Neural cell (in vitro differentiated cells): Measurements from ENCODE around the gene COL23A1. TPM values are rescaled to one million over a fixed set of nuclear protein-coding genes. Genes with fewer than 3 reads are reported as not detected.
A peak's percentile ranks its signal among the peaks of the same experiment; 100 is the strongest.

Experiments used
- H2AFZ ChIP-seq: fragments of 200-600, 300-800 bp; sonication (generic), shearing (Covaris generic); 2 replicates; pipeline ENCODE4 v1.6.0; 2014; ENCODE audit warnings: low read depth, mild to moderate bottlenecking, antibody characterized with exemption, low read length, moderate library complexity
- H3F3A ChIP-seq: fragments of 200-600 bp; shearing (Covaris generic); 2 replicates; pipeline ENCODE4 v1.6.1; 2016; ENCODE audit warnings: mild to moderate bottlenecking, moderate library complexity, mixed read lengths, antibody characterized with exemption, low read length; ENCODE audit not compliant: insufficient read depth, poor library complexity, severe bottlenecking
- H3K27ac ChIP-seq: fragments of 200-600, 300-800 bp; sonication (generic), shearing (Covaris generic); 2 replicates; pipeline ENCODE4 v1.5.1; 2014; ENCODE audit warnings: mild to moderate bottlenecking, low read length, moderate library complexity
- H3K27me3 ChIP-seq: fragments of 300-800, 200-600 bp; sonication (generic), shearing (Covaris generic); 2 replicates; pipeline ENCODE4 v1.6.0; 2014; ENCODE audit warnings: mild to moderate bottlenecking, low read depth, low read length, moderate library complexity; ENCODE audit not compliant: insufficient read depth
- H3K36me3 ChIP-seq: fragments of 300-800, 200-600 bp; sonication (generic), shearing (Covaris generic); 2 replicates; pipeline ENCODE4 v1.5.1; 2014; ENCODE audit warnings: mild to moderate bottlenecking, antibody characterized with exemption, low read length, moderate library complexity; ENCODE audit not compliant: insufficient read depth
- H3K4me2 ChIP-seq: fragments of 300-800, 200-600 bp; sonication (generic), shearing (Covaris generic); 2 replicates; pipeline ENCODE4 v1.6.0; 2014; ENCODE audit warnings: mild to moderate bottlenecking, low read length
- H3K4me3 ChIP-seq: fragments of 300-800, 200-600 bp; sonication (generic), shearing (Covaris generic); 2 replicates; pipeline ENCODE4 v1.5.1; 2014; ENCODE audit warnings: mild to moderate bottlenecking, low read length, moderate library complexity
- H3K79me2 ChIP-seq: fragments of 200-600 bp; shearing (Covaris generic); replicated peaks from 2 replicates; pipeline ENCODE4 v1.6.0; 2014; ENCODE audit warnings: mild to moderate bottlenecking, low read length, moderate library complexity; ENCODE audit not compliant: insufficient read depth
- H3K9ac ChIP-seq: fragments of 300-800, 200-600 bp; sonication (generic), shearing (Covaris generic); 2 replicates; pipeline ENCODE4 v1.6.1; 2016; ENCODE audit warnings: mild to moderate bottlenecking, low read length, mixed read lengths
- H3K9me2 ChIP-seq: fragments of 200-600 bp; shearing (Covaris generic); 2 replicates; pipeline ENCODE4 v1.6.1; 2016; ENCODE audit warnings: mild to moderate bottlenecking, low read length, mixed read lengths; ENCODE audit not compliant: insufficient read depth
- H3K9me3 ChIP-seq: fragments of 200-600, 300-800 bp; sonication (generic), shearing (Covaris generic); 2 replicates; pipeline ENCODE4 v1.6.1; 2016; ENCODE audit warnings: mild to moderate bottlenecking, mixed run types, low read length, moderate library complexity, mixed read lengths
- H4K20me1 ChIP-seq: fragments of 200-600 bp; shearing (Covaris generic); 2 replicates; pipeline ENCODE4 v1.6.1; 2016; ENCODE audit warnings: mild to moderate bottlenecking, mixed run types; ENCODE audit not compliant: insufficient read depth
- EP300 ChIP-seq: fragments of 450-650 bp; conservative IDR thresholded peaks from 2 replicates; pipeline ENCODE4 v1.6.1; 2014; ENCODE audit warnings: antibody characterized with exemption, mild to moderate bottlenecking, moderate library complexity; ENCODE audit not compliant: poor library complexity, severe bottlenecking
- EZH2 ChIP-seq: fragments of 200-600, 300-800 bp; shearing (Covaris generic), sonication (generic); IDR thresholded peaks from 2 replicates; pipeline ENCODE4 v1.6.1; 2014; ENCODE audit warnings: antibody characterized with exemption, low read length, borderline replicate concordance, mild to moderate bottlenecking; ENCODE audit not compliant: insufficient read depth, poor library complexity, severe bottlenecking
- MXI1 ChIP-seq: fragments of 450-650 bp; conservative IDR thresholded peaks from 2 replicates; pipeline ENCODE4 v1.6.1; 2014; ENCODE audit warnings: antibody characterized with exemption, mild to moderate bottlenecking; ENCODE audit not compliant: poor library complexity, severe bottlenecking
- POLR2AphosphoS5 ChIP-seq: IDR thresholded peaks from 2 replicates; pipeline ENCODE4 v1.6.1; 2012
- RAD21 ChIP-seq: fragments of 450-650 bp; conservative IDR thresholded peaks from 2 replicates; pipeline ENCODE4 v1.6.1; 2014; ENCODE audit warnings: antibody characterized with exemption, mild to moderate bottlenecking, moderate library complexity
- REST ChIP-seq: IDR thresholded peaks from 2 replicates; pipeline ENCODE4 v1.6.1; 2012; ENCODE audit warnings: borderline replicate concordance
- SMC3 ChIP-seq: fragments of 450-650 bp; conservative IDR thresholded peaks from 2 replicates; pipeline ENCODE4 v1.6.1; 2014; ENCODE audit warnings: antibody characterized with exemption, mild to moderate bottlenecking, moderate library complexity; ENCODE audit not compliant: poor library complexity
- TAF1 ChIP-seq: IDR thresholded peaks from 2 replicates; pipeline ENCODE4 v1.6.1; 2012; ENCODE audit warnings: low read depth
- polyA plus RNA-seq: library from polyadenylated mRNA; depleted of rRNA; stranded (reverse); fragments of >200 nt; gene quantifications from 2 replicates; pipeline ENCODE4 v1.2.3, GENCODE V29; 2014
- TF ChIP-seq, protein P1 (sequence below): fragments of 450-650 bp; IDR thresholded peaks from 2 replicates; pipeline ENCODE4 v1.5.1; 2014; ENCODE audit warnings: antibody characterized with exemption, mild to moderate bottlenecking, moderate library complexity; ENCODE audit not compliant: poor library complexity, severe bottlenecking

The COL23A1 gene
- polyA plus RNA-seq, 1 donor from 2014 or later, result not detected

DNA sequence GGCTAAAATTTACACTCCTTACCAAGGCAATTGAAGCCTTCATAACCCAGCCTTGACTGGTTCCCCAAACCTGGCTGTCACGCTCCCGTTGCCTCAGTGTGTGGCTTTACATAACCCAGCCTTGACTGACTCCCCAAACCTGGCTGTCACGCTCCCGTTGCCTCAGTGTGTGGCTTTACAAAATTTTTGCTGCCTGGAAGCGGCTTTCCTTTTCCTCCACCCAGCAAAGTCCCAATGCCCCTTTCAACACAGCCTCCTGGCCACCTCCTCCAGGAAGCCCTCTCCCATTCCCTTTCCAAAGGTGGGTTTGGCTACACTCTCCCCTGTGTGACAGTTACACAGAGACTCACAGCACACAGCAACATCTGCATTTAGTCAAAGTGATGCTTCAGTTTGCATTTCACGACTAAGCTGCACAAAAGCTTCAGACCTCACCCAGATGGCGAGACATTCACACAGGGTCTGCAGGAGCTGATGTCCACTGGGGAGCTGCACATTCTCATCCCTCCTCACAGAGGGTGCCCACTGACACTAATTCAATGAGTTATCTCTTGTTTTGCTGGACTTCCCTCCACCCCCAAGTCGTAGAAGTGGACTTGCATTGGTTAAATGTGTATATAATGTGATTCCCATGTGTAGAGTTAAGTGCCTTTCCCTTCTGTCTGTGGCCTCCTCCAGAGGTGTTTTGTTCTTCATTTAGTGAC lies 201.0 kb downstream of the COL23A1 start:
- H3K4me3 ChIP-seq, result no peak overlapping the region
- H3K27ac ChIP-seq, result peak overlapping the region; percentile 12
- no peak for TF ChIP-seq RAD21
- no peak for TF ChIP-seq POLR2AphosphoS5
- no peak for TF ChIP-seq REST
- no peak for TF ChIP-seq EP300
- TF ChIP-seq EZH2, result no peak
- TF ChIP-seq MXI1, result no peak
- TF ChIP-seq, protein P1, sequence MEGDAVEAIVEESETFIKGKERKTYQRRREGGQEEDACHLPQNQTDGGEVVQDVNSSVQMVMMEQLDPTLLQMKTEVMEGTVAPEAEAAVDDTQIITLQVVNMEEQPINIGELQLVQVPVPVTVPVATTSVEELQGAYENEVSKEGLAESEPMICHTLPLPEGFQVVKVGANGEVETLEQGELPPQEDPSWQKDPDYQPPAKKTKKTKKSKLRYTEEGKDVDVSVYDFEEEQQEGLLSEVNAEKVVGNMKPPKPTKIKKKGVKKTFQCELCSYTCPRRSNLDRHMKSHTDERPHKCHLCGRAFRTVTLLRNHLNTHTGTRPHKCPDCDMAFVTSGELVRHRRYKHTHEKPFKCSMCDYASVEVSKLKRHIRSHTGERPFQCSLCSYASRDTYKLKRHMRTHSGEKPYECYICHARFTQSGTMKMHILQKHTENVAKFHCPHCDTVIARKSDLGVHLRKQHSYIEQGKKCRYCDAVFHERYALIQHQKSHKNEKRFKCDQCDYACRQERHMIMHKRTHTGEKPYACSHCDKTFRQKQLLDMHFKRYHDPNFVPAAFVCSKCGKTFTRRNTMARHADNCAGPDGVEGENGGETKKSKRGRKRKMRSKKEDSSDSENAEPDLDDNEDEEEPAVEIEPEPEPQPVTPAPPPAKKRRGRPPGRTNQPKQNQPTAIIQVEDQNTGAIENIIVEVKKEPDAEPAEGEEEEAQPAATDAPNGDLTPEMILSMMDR, result no peak
- TF ChIP-seq SMC3, result no peak
- TF ChIP-seq TAF1, result no peak
- no peaks in the 10 kb centered on the region for H3K36me3 ChIP-seq
- no peaks in the 10 kb centered on the region for H3K79me2 ChIP-seq
- H3K9me2 ChIP-seq, result no peaks in the 10 kb centered on the region
- no peaks in the 10 kb centered on the region for H3F3A ChIP-seq
- H3K9ac ChIP-seq, result no peak overlapping the region
- no peaks in the 10 kb centered on the region for H4K20me1 ChIP-seq
- no peak overlapping the region for H2AFZ ChIP-seq
- no peaks in the 10 kb centered on the region for H3K9me3 ChIP-seq
- no peak overlapping the region for H3K4me2 ChIP-seq
- no peaks in the 10 kb centered on the region for H3K27me3 ChIP-seq

- Histone ChIP-seq H3K4me3 (no peak overlapping the region), H4K20me1 (no peaks in the 10 kb centered on the region), H3K27ac (no peak overlapping the region), H3F3A (no peaks in the 10 kb centered on the region), H3K36me3 (no peaks in the 10 kb centered on the region), H3K9me3 (no peaks in the 10 kb centered on the region), H3K4me2 (no peak overlapping the region), H2AFZ (no peak overlapping the region), H3K9ac (no peak overlapping the region), H3K9me2 (no peaks in the 10 kb centered on the region), H3K79me2 (no peaks in the 10 kb centered on the region), H3K27me3 (no peaks in the 10 kb centered on the region)
- TF ChIP-seq, protein P1, result no peak
These were observed 201.7 kb downstream of the COL23A1 start for GRCh38 chr5:178388386-178389025.
